PC-3 (cell line): Measurements from ENCODE around the gene ICOSLG.
"Not testable (repeated sequence)": the region's sequence is repeated elsewhere in the genome, so short reads cannot be mapped to it uniquely, and the experiment has no call there.

Experiments
- CTCF ChIP-seq: fragments of 300-600 bp; sonication (generic); conservative IDR thresholded peaks from 2 replicates; pipeline ENCODE4 v1.5.1; 2017; ENCODE audit warnings: antibody characterized with exemption, low read depth, mild to moderate bottlenecking, low read length
- EZH2 ChIP-seq: fragments of 300-600 bp; sonication (generic); IDR thresholded peaks from one replicate; pipeline ENCODE4 v1.6.1; 2017; ENCODE audit warnings: antibody characterized with exemption, mild to moderate bottlenecking, low read length; ENCODE audit not compliant: unreplicated experiment
- EZH2phosphoT487 ChIP-seq: fragments of 300-600 bp; sonication (generic); IDR thresholded peaks from 2 replicates; pipeline ENCODE4 v1.6.1; 2018; ENCODE audit warnings: mild to moderate bottlenecking, antibody characterized with exemption, low read length, borderline replicate concordance

GRCh38 chr21:44207860-44208646, 32.7 kb downstream of the ICOSLG start:
- not testable (repeated sequence) for TF ChIP-seq EZH2phosphoT487, CTCF, EZH2
